SK-N-SH (cell line): ENCODE results near the gene RGPD4.

Experiments used
- CTCF ChIP-seq: fragments of 200-600 bp; sonication (generic); IDR thresholded peaks from 2 replicates; pipeline ENCODE4 v1.6.1; 2017; ENCODE audit warnings: antibody characterized with exemption, mild to moderate bottlenecking, moderate library complexity
- EP300 ChIP-seq, 2 experiments: IDR thresholded peaks; 2 replicates each; pipeline versions ENCODE4 v1.4.0 to v1.6.1; 2012; ENCODE audit warnings: borderline replicate concordance in 1 of 2, low read depth in 1 of 2, low read length in 1 of 2
- GABPA ChIP-seq: IDR thresholded peaks from 2 replicates; pipeline ENCODE4 v1.4.0; 2012; ENCODE audit warnings: low read depth, mild to moderate bottlenecking
- GATA2 ChIP-seq: sonication (generic); formaldehyde crosslinking; IDR thresholded peaks from 2 replicates; pipeline ENCODE4 v1.5.0; 2020; ENCODE audit warnings: mild to moderate bottlenecking, missing genetic modification reagents
- MAX ChIP-seq: IDR thresholded peaks from 2 replicates; pipeline ENCODE4 v1.4.0; 2012; ENCODE audit warnings: low read depth
- NFIC ChIP-seq: IDR thresholded peaks from 2 replicates; pipeline ENCODE4 v1.4.0; 2012; ENCODE audit warnings: borderline replicate concordance
- NRF1 ChIP-seq: IDR thresholded peaks from 2 replicates; pipeline ENCODE4 v1.6.1; 2012; ENCODE audit warnings: low read depth, mild to moderate bottlenecking, low read length
- POLR2AphosphoS5 ChIP-seq: IDR thresholded peaks from 2 replicates; pipeline ENCODE4 v1.6.1; 2012; ENCODE audit warnings: low read depth, low read length
- REST ChIP-seq: IDR thresholded peaks from 2 replicates; pipeline ENCODE4 v1.6.1; 2012; ENCODE audit warnings: mild to moderate bottlenecking, low read depth, low read length, moderate library complexity
- RXRA ChIP-seq: IDR thresholded peaks from 2 replicates; pipeline ENCODE4 v1.4.0; 2012; ENCODE audit warnings: low read depth, mild to moderate bottlenecking, borderline replicate concordance
- SIN3A ChIP-seq: IDR thresholded peaks from 2 replicates; pipeline ENCODE4 v1.6.1; 2012; ENCODE audit warnings: low read depth, mild to moderate bottlenecking, low read length, moderate library complexity, borderline replicate concordance
- SMC3 ChIP-seq: IDR thresholded peaks from 2 replicates; pipeline ENCODE4 v1.6.1; 2012; ENCODE audit warnings: low read depth, low read length, improper control_type of control experiment
- TCF12 ChIP-seq: IDR thresholded peaks from 2 replicates; pipeline ENCODE4 v1.4.0; 2012
- ZBTB33 ChIP-seq: IDR thresholded peaks from 2 replicates; pipeline ENCODE4 v1.4.0; 2012; ENCODE audit warnings: low read depth, borderline replicate concordance

GRCh38 chr2:107817378-107817777 lies 9.3 kb upstream of the RGPD4 start:
- TF ChIP-seq SIN3A (no peak), POLR2AphosphoS5 (no peak), REST (no peak), MAX (no peak), TCF12 (no peak), CTCF (no peak), EP300 (IDR thresholded peaks at IDR 0.05; ENCODE audit: borderline replicate concordance in 1 of 2, low read depth in 1 of 2, low read length in 1 of 2) (no peak), GABPA (no peak), ZBTB33 (no peak), NRF1 (no peak), NFIC (no peak), SMC3 (no peak), RXRA (no peak), GATA2 (CRISPR knock-in tag) (no peak)
